HFFc6 (cell line): ENCODE results near the gene DEFB114. TPM values are rescaled to one million over a fixed set of nuclear protein-coding genes. Genes with fewer than 3 reads are reported as not detected.

Experiments
- DNase-seq: peaks from one replicate; pipeline ENCODE4 v3.0.0-alpha.2; 2018
- H3K27ac Mint-ChIP-seq: 2 replicates; pipeline ENCODE4 v1.8.0; 2020; ENCODE audit warnings: mild to moderate bottlenecking, mixed read lengths
- H3K27me3 Mint-ChIP-seq: 2 replicates; pipeline ENCODE4 v1.8.0; 2021; ENCODE audit warnings: mild to moderate bottlenecking, moderate library complexity, mixed read lengths; ENCODE audit not compliant: insufficient read depth
- H3K36me3 Mint-ChIP-seq: 2 replicates; pipeline ENCODE4 v1.8.0; 2021; ENCODE audit warnings: low read depth, mixed read lengths
- H3K4me1 Mint-ChIP-seq: 2 replicates; pipeline ENCODE4 v1.8.0; 2020; ENCODE audit warnings: low read depth, mixed read lengths
- H3K4me3 Mint-ChIP-seq: 2 replicates; pipeline ENCODE4 v1.8.0; 2020; ENCODE audit warnings: mild to moderate bottlenecking, moderate library complexity, mixed read lengths
- H3K9me3 Mint-ChIP-seq: 2 replicates; pipeline ENCODE4 v1.8.0; 2020; ENCODE audit warnings: mild to moderate bottlenecking, mixed read lengths
- CTCF ChIP-seq: fragments of 200-600 bp; sonication (generic); IDR thresholded peaks from 2 replicates; pipeline ENCODE4 v1.5.0; 2021; ENCODE audit warnings: antibody characterized with exemption, mild to moderate bottlenecking
- total RNA-seq, 6 experiments: library from RNA; stranded (reverse); fragmentation: NEBNext Ultra II Directional; extraction: Animal tissue kit (Norgen Biotek cat#: 25700); gene quantifications; 2 replicates in 1 of 6; 3 replicates in 5 of 6; pipeline ENCODE4 v1.2.3, GENCODE V29; 2021

Gene DEFB114
- total RNA-seq, 6 experiments from 2014 or later, result not detected

- Mint-ChIP-seq H3K27ac (no peak overlapping the region), H3K27me3 (peaks cover 2% of the 10 kb centered on the region; the same call in 1 of the 2 replicates), H3K4me1 (no peaks in the 10 kb centered on the region), H3K4me3 (no peak overlapping the region), H3K36me3 (no peaks in the 10 kb centered on the region), H3K9me3 (peaks cover 37% of the 10 kb centered on the region)
- TF ChIP-seq CTCF, result no peak
- DNase-seq, result no peak
Observed at GRCh38 chr6:49919935-49920644, 43.9 kb downstream of the DEFB114 start.

- Mint-ChIP-seq H3K9me3 (peaks cover 39% of the 10 kb centered on the region), H3K27me3 (peaks cover 2% of the 10 kb centered on the region; the same call in 1 of the 2 replicates), H3K36me3 (no peaks in the 10 kb centered on the region), H3K27ac (no peak overlapping the region), H3K4me3 (no peak overlapping the region), H3K4me1 (no peaks in the 10 kb centered on the region)
- no peak for TF ChIP-seq CTCF
- no peak for DNase-seq
Observed at GRCh38 chr6:49919261-49919660, 44.7 kb downstream of the DEFB114 start.

GRCh38 chr6:49918787-49919186 is 45.2 kb downstream of the DEFB114 start:
- no peak for TF ChIP-seq CTCF

GRCh38 chr6:49915035-49915434 is 48.9 kb downstream of the DEFB114 start:
- Mint-ChIP-seq H3K27ac (no peak overlapping the region), H3K4me3 (no peak overlapping the region), H3K4me1 (no peaks in the 10 kb centered on the region), H3K9me3 (peaks cover 28% of the 10 kb centered on the region), H3K36me3 (0 out of 2 replicates have a peak, but pooled peaks cover 4% of the 10 kb centered on the region), H3K27me3 (peaks cover 2% of the 10 kb centered on the region; the same call in 1 of the 2 replicates)
- no peak for DNase-seq
- no peak for TF ChIP-seq CTCF

More at GRCh38 chr6:49918787-49919186, 45.2 kb downstream of the DEFB114 start:
- H3K27me3 Mint-ChIP-seq, result peaks cover 2% of the 10 kb centered on the region; the same call in 1 of the 2 replicates
- DNase-seq, result no peak
- H3K4me3 Mint-ChIP-seq, result no peak overlapping the region
- no peaks in the 10 kb centered on the region for H3K4me1 Mint-ChIP-seq
- H3K27ac Mint-ChIP-seq, result no peak overlapping the region
- no peaks in the 10 kb centered on the region for H3K36me3 Mint-ChIP-seq
- peaks cover 39% of the 10 kb centered on the region for H3K9me3 Mint-ChIP-seq

- H3K27ac Mint-ChIP-seq, result no peak overlapping the region
- 0 out of 2 replicates have a peak, but pooled peaks cover 4% of the 10 kb centered on the region for H3K36me3 Mint-ChIP-seq
- H3K9me3 Mint-ChIP-seq, result peaks cover 29% of the 10 kb centered on the region
- DNase-seq, result no peak
- TF ChIP-seq CTCF, result no peak
- H3K4me3 Mint-ChIP-seq, result no peak overlapping the region
- no peaks in the 10 kb centered on the region for H3K27me3 Mint-ChIP-seq
- no peaks in the 10 kb centered on the region for H3K4me1 Mint-ChIP-seq
Observed at GRCh38 chr6:49913636-49914375, 50.2 kb downstream of the DEFB114 start.
